Measurements from ENCODE around the gene FBXO27.
"Not testable (repeated sequence)": the region's sequence is repeated elsewhere in the genome, so short reads cannot be mapped to it uniquely, and the experiment has no call there.

FBXO27 gene

GRCh38 chr19:39037194-39037593 is 4.8 kb upstream of the FBXO27 start:
- no peak for DNase-seq

- no peak for DNase-seq
Measured at GRCh38 chr19:39036581-39036980, 4.2 kb upstream of the FBXO27 start.

GRCh38 chr19:39031368-39032062 is 834 bp downstream of the FBXO27 start:
- DNase-seq = peak; percentile 92

GRCh38 chr19:39030854-39031367 is 1.4 kb downstream of the FBXO27 start:
- no peak for DNase-seq

- DNase-seq = no peak
Measured at GRCh38 chr19:39024875-39025641, 7.3 kb downstream of the FBXO27 start.

- no peak for DNase-seq
Measured at GRCh38 chr19:39021063-39021462, 11.3 kb downstream of the FBXO27 start.

- DNase-seq = no peak
Measured at GRCh38 chr19:39017646-39018045, 14.7 kb downstream of the FBXO27 start.

- DNase-seq = no peak
Measured at GRCh38 chr19:39017026-39017425, 15.3 kb downstream of the FBXO27 start.

- DNase-seq = no peak
Measured at GRCh38 chr19:39014037-39014436, 18.3 kb downstream of the FBXO27 start.

- DNase-seq = no peak
Measured at GRCh38 chr19:39009001-39009400, 23.3 kb downstream of the FBXO27 start.

- no peak for DNase-seq
Measured at GRCh38 chr19:39008137-39008536, 24.2 kb downstream of the FBXO27 start.

GRCh38 chr19:39007096-39007495 is 25.3 kb downstream of the FBXO27 start:
- DNase-seq = peak; percentile 28

GRCh38 chr19:39004403-39004802 is 27.9 kb downstream of the FBXO27 start:
- no peak for DNase-seq

GRCh38 chr19:39003796-39004195 is 28.6 kb downstream of the FBXO27 start:
- no peak for DNase-seq

- DNase-seq = no peak
Measured at GRCh38 chr19:39003188-39003587, 29.2 kb downstream of the FBXO27 start.

GRCh38 chr19:39001041-39001440 is 31.3 kb downstream of the FBXO27 start:
- no peak for DNase-seq

GRCh38 chr19:38997576-38997975 is 34.8 kb downstream of the FBXO27 start:
- not testable (repeated sequence) for DNase-seq

- no peak for DNase-seq
Measured at GRCh38 chr19:38993271-38993670, 39.1 kb downstream of the FBXO27 start.

GRCh38 chr19:38990949-38991697 is 41.2 kb downstream of the FBXO27 start:
- no peak for DNase-seq

- DNase-seq = not testable (repeated sequence)
Measured at GRCh38 chr19:38989614-38990013, 42.7 kb downstream of the FBXO27 start.

- DNase-seq = peak; percentile 36
Measured at GRCh38 chr19:38989066-38989605, 43.2 kb downstream of the FBXO27 start.

GRCh38 chr19:38988627-38989026 is 43.7 kb downstream of the FBXO27 start:
- not testable (repeated sequence) for DNase-seq

GRCh38 chr19:38987745-38988144 is 44.6 kb downstream of the FBXO27 start:
- DNase-seq = not testable (repeated sequence)
